Spinal cord (tissue), 10 donors: ENCODE data around the gene FOXP4. TPM values are rescaled to one million over a fixed set of nuclear protein-coding genes. Genes with fewer than 3 reads are reported as not detected.

Experiments
- DNase-seq, 6 donors: peaks; one replicate each; pipeline versions ENCODE4 v3.0.0 to v3.0.0-alpha.2; 2013 to 2015; ENCODE audit warnings: low spot score in 6 of 6, low read depth in 4 of 6
- H3K27ac ChIP-seq: one replicate; pipeline ENCODE4 v1.5.1; 2013; ENCODE audit warnings: low read depth, low read length, control low read depth
- H3K27me3 ChIP-seq: one replicate; pipeline ENCODE4 v1.6.1; 2013; ENCODE audit warnings: low read length; ENCODE audit not compliant: control insufficient read depth, insufficient read depth
- H3K36me3 ChIP-seq: one replicate; pipeline ENCODE4 v1.6.1; 2013; ENCODE audit warnings: low read length; ENCODE audit not compliant: control insufficient read depth, insufficient read depth
- H3K4me1 ChIP-seq: one replicate; pipeline ENCODE4 v1.6.1; 2013; ENCODE audit warnings: low read length; ENCODE audit not compliant: control insufficient read depth, insufficient read depth
- H3K4me3 ChIP-seq: one replicate; pipeline ENCODE4 v1.5.1; 2013; ENCODE audit warnings: low read depth, low read length, control low read depth
- H3K9me3 ChIP-seq: one replicate; pipeline ENCODE4 v1.6.1; 2013; ENCODE audit warnings: low read length; ENCODE audit not compliant: control insufficient read depth, insufficient read depth
- WGBS: methylation state at CpG from one replicate; pipeline ENCODE4 v1.1.5; 2013; ENCODE audit warnings: missing lambda C conversion rate; ENCODE audit not compliant: insufficient coverage; 5-methylcytosine and 5-hydroxymethylcytosine counted together
- polyA plus RNA-seq, 2 donors: library from polyadenylated mRNA; unstranded; fragments of 120-200 nt; gene quantifications; one replicate each; pipeline ENCODE4 v1.2.1, GENCODE V29; 2013; ENCODE audit not compliant: insufficient read length in 2 of 2
- total RNA-seq, 2 donors: library from RNA; depleted of rRNA in 1 of 2; stranded (reverse); fragments of 120-200 nt in 1 of 2; fragments of >200 nt in 1 of 2; gene quantifications; one replicate each; pipeline versions ENCODE4 v1.2.3 to v1.2.4, GENCODE V29; 2013 to 2014
- donor health status: healthy.

Gene FOXP4
- total and polyA plus RNA-seq, 4 donors: 3.5 to 27.8 (median 12.0) TPM

DNA sequence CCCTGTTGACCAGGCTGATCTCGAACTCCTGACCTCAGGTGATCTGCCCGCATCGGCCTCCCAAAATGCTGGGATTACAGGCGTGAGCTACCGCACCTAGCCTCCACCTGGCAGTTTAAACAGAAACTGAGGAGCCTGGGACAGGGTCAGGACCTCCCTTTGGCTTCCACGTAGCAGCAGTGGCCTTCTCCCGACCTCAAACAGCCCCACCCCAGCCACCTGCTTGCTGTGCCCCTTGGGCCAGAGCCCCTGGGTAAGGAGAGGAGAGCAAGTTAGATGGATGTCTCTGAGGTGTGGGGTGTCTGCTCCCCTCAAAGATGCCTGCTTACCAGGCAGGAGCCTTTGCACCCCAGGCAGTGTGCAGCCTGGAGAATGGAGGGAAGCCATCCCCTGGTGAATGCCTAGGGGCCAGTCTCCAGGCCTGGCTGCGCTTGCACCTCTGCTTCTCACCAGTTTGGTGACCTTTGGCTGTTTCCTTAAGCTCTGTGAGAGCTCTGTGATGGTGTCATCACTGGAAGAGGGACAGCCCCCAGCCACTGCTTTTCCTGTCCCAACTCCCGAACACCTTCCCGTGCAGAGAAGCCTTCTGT is 50.0 kb downstream of the FOXP4 start:
- Histone ChIP-seq H3K9me3 (no peaks in the 10 kb centered on the region), H3K4me1 (peaks cover 26% of the 10 kb centered on the region), H3K27ac (no peak overlapping the region), H3K27me3 (peaks cover 5% of the 10 kb centered on the region), H3K4me3 (no peak overlapping the region), H3K36me3 (peaks cover 61% of the 10 kb centered on the region)
- 95% methylated on average over 9 of the region's 10 CpGs for WGBS
- no peak for DNase-seq

DNA sequence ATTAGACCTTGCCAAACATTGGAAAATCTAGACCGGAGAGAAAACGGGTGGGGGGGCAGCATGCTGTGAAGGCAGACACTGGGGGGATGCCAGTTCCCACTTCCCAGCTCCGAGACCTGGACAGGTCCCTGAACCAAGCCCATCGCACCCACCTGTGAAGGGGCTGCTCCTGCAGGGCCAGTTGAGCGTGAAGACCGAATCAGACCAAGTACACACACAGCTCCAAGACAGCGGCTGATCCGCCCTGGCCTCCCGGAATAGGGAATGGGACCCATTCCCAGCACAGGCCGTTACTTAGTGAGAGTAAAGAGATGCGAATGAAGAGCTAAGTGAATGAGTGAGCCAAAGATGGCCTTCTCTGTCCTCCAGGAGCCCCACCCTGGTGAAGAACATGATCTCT is 50.6 kb downstream of the FOXP4 start:
- Histone ChIP-seq H3K9me3 (no peaks in the 10 kb centered on the region), H3K4me1 (peaks cover 27% of the 10 kb centered on the region), H3K36me3 (peaks cover 57% of the 10 kb centered on the region), H3K4me3 (no peak overlapping the region), H3K27ac (no peak overlapping the region), H3K27me3 (peaks cover 5% of the 10 kb centered on the region)
- WGBS: 93% methylated on average over 5 of the region's 11 CpGs
- no peak for DNase-seq

GRCh38 chr6:41597246-41598000 is 51.2 kb downstream of the FOXP4 start:
- Histone ChIP-seq H3K9me3 (no peaks in the 10 kb centered on the region), H3K36me3 (peaks cover 57% of the 10 kb centered on the region), H3K27me3 (peaks cover 5% of the 10 kb centered on the region), H3K4me3 (no peak overlapping the region), H3K4me1 (peaks cover 28% of the 10 kb centered on the region), H3K27ac (no peak overlapping the region)
- 82% methylated on average over 15 of the region's 19 CpGs for WGBS
- no peak for DNase-seq

DNA sequence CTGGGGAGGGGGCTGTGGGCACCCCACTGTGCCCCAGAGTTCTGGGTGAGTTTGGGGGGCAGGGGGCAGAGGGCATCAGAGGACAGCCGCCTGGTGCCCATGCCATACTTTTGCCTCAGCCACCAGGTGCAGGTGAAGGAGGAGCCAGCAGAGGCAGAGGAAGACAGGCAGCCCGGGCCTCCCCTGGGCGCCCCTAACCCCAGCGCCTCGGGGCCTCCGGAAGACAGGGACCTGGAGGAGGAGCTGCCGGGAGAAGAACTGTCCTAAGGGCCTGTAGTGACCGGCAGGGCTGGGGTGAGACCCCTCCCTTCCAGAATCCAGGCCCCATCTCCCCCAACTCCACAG is 52.5 kb downstream of the FOXP4 start:
- Histone ChIP-seq H3K4me1 (peaks cover 28% of the 10 kb centered on the region), H3K36me3 (peaks cover 52% of the 10 kb centered on the region), H3K4me3 (no peak overlapping the region), H3K27me3 (peaks cover 5% of the 10 kb centered on the region), H3K9me3 (no peaks in the 10 kb centered on the region), H3K27ac (no peak overlapping the region)
- 90% methylated on average over 6 of the region's 8 CpGs for WGBS
- DNase-seq: no peak

GRCh38 chr6:41599015-41599851 is 53.1 kb downstream of the FOXP4 start:
- Histone ChIP-seq H3K9me3 (no peaks in the 10 kb centered on the region), H3K27me3 (peaks cover 5% of the 10 kb centered on the region), H3K36me3 (peaks cover 52% of the 10 kb centered on the region), H3K4me3 (no peak overlapping the region), H3K4me1 (peaks cover 30% of the 10 kb centered on the region), H3K27ac (no peak overlapping the region)
- 78% methylated on average over 19 of the region's 21 CpGs for WGBS
- DNase-seq: no peak

GRCh38 chr6:41599852-41600445 is 53.8 kb downstream of the FOXP4 start:
- Histone ChIP-seq H3K9me3 (no peaks in the 10 kb centered on the region), H3K4me1 (peaks cover 31% of the 10 kb centered on the region), H3K4me3 (no peak overlapping the region), H3K36me3 (peaks cover 47% of the 10 kb centered on the region), H3K27me3 (peaks cover 5% of the 10 kb centered on the region), H3K27ac (no peak overlapping the region)
- DNase-seq: no peak
- WGBS: 64% methylated on average over 9 of the region's 14 CpGs

GRCh38 chr6:41600499-41601247 is 54.5 kb downstream of the FOXP4 start:
- Histone ChIP-seq H3K4me1 (peaks cover 31% of the 10 kb centered on the region), H3K36me3 (peaks cover 43% of the 10 kb centered on the region), H3K27me3 (peaks cover 5% of the 10 kb centered on the region), H3K9me3 (no peaks in the 10 kb centered on the region), H3K27ac (no peak overlapping the region), H3K4me3 (no peak overlapping the region)
- DNase-seq: no peak
- 70% methylated on average over 15 of the region's 22 CpGs for WGBS

- Histone ChIP-seq H3K27ac (no peak overlapping the region), H3K27me3 (peaks cover 5% of the 10 kb centered on the region), H3K9me3 (no peaks in the 10 kb centered on the region), H3K4me3 (no peak overlapping the region), H3K36me3 (peaks cover 40% of the 10 kb centered on the region), H3K4me1 (peaks cover 31% of the 10 kb centered on the region)
- DNase-seq: no peak
- 88% methylated on average over 3 of the region's 6 CpGs for WGBS
Measured at GRCh38 chr6:41601248-41601549, 55.0 kb downstream of the FOXP4 start.

DNA sequence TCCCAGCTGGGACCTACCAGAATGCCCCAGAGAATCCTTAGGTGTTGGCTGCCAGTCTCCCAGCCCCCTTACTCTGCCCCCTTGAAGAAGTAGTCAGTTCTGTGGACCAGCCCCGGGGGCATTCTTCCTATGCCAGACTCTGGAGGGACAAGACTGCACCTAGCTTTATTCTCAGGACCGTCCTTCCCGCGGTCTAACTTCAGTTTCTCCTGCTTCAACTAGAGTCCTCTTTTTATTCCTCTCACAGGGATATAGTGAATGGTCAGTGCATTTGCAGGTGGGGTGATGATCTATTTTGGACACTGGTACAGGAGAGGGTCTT is 56.2 kb downstream of the FOXP4 start:
- Histone ChIP-seq H3K27me3 (peaks cover 1% of the 10 kb centered on the region), H3K36me3 (peaks cover 29% of the 10 kb centered on the region), H3K4me1 (peaks cover 31% of the 10 kb centered on the region), H3K4me3 (no peak overlapping the region), H3K9me3 (no peaks in the 10 kb centered on the region), H3K27ac (peak overlapping the region; percentile 22)
- 33% methylated on average over 1 of the region's 4 CpGs for WGBS
- no peak for DNase-seq
